Loucy (cell line): ENCODE data around the gene CPT1B.
A peak's percentile ranks its signal among the peaks of the same experiment; 100 is the strongest.

Experiments used
- H2AFZ ChIP-seq: fragments of 200-600 bp; sonication (generic); 2 replicates; pipeline ENCODE4 v1.6.0; 2016; ENCODE audit warnings: antibody characterized with exemption, mild to moderate bottlenecking, low read length, moderate library complexity
- H3F3A ChIP-seq: fragments of 200-600 bp; 2 replicates; pipeline ENCODE4 v1.6.0; 2016; ENCODE audit warnings: antibody characterized with exemption, low read depth, mild to moderate bottlenecking
- H3K27me3 ChIP-seq: fragments of 200-600 bp; sonication (generic); 2 replicates; pipeline ENCODE4 v1.6.1; 2014; ENCODE audit warnings: low read length, mild to moderate bottlenecking; ENCODE audit not compliant: insufficient read depth, poor library complexity, severe bottlenecking
- H3K36me3 ChIP-seq: fragments of 200-600 bp; sonication (generic); 2 replicates; pipeline ENCODE4 v1.6.1; 2016; ENCODE audit warnings: low read length; ENCODE audit not compliant: insufficient read depth
- H3K4me1 ChIP-seq: fragments of 200-600 bp; sonication (generic); 2 replicates; pipeline ENCODE4 v1.5.1; 2014; ENCODE audit warnings: low read length, mild to moderate bottlenecking; ENCODE audit not compliant: insufficient read depth, poor library complexity, severe bottlenecking
- H3K4me2 ChIP-seq: fragments of 200-600 bp; sonication (generic); 2 replicates; pipeline ENCODE4 v1.6.0; 2014; ENCODE audit warnings: antibody characterized with exemption, low read length, low read depth, mild to moderate bottlenecking; ENCODE audit not compliant: poor library complexity, severe bottlenecking
- H3K4me3 ChIP-seq: fragments of 200-600 bp; sonication (generic); 2 replicates; pipeline ENCODE4 v1.5.1; 2014; ENCODE audit warnings: low read length, mild to moderate bottlenecking, mixed read lengths; ENCODE audit not compliant: poor library complexity, severe bottlenecking
- H3K79me2 ChIP-seq: fragments of 200-600 bp; sonication (generic); 2 replicates; pipeline ENCODE4 v1.6.1; 2014; ENCODE audit warnings: low read length; ENCODE audit not compliant: insufficient read depth
- H3K9ac ChIP-seq: fragments of 200-600 bp; sonication (generic); 2 replicates; pipeline ENCODE4 v1.6.0; 2014; ENCODE audit warnings: mild to moderate bottlenecking, low read depth, low read length, moderate library complexity; ENCODE audit not compliant: poor library complexity, severe bottlenecking
- H3K9me2 ChIP-seq: fragments of 200-600 bp; sonication (generic); replicated peaks from 2 replicates; pipeline ENCODE4 v1.6.1; 2016; ENCODE audit warnings: low read depth, low read length, mixed read lengths
- H3K9me3 ChIP-seq: fragments of 200-600 bp; sonication (generic); 2 replicates; pipeline ENCODE4 v1.6.1; 2014; ENCODE audit warnings: mild to moderate bottlenecking, antibody characterized with exemption, low read length, low read depth; ENCODE audit not compliant: insufficient read depth
- H4K20me1 ChIP-seq: fragments of 200-600 bp; sonication (generic); 2 replicates; pipeline ENCODE4 v1.6.0; 2014; ENCODE audit warnings: antibody characterized with exemption, low read length, mild to moderate bottlenecking; ENCODE audit not compliant: insufficient read depth, poor library complexity, severe bottlenecking
- EZH2phosphoT487 ChIP-seq: fragments of 200-600 bp; IDR thresholded peaks from 2 replicates; pipeline ENCODE4 v1.6.1; 2018; ENCODE audit warnings: antibody characterized with exemption, mild to moderate bottlenecking, moderate library complexity, borderline replicate concordance
- TF ChIP-seq, protein P1 (sequence below): fragments of 200-600 bp; sonication (generic); conservative IDR thresholded peaks from 2 replicates; pipeline ENCODE4 v1.5.1; 2014; ENCODE audit warnings: mild to moderate bottlenecking, antibody characterized with exemption, low read length

CPT1B gene

DNA sequence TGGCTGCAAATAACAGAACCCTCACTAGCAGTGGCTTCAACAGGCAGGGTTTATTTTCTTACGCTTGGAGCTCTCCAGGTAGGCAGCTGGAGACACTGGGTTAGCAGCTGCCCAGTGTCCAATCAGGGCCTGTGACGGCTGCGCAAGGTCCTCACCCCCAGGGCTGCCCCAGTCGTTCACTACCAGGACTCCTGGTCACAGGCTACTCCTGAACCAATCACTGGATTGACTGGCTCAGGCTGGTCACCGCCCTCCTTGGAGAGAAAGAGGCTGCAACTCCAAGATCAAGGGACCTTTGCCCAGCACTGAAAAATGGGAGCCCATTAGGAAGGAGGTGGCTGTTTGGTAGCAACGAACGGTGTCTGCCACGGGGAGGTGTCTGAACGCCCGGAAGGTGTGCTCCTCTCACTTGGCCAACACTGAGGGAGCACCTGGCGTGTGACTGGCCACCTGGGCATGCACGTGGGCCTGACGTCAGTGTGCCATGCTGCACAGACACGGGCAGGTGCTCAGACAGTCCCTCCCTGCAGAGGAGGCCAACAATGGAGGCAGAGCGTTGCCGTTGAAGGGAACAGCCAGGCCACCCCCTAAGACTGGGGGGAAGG, 44.6 kb upstream of the CPT1B start:
- Histone ChIP-seq H4K20me1 (no peaks in the 10 kb centered on the region), H3K9me2 (no peaks in the 10 kb centered on the region), H3K9ac (peak overlapping the region; percentile 78), H3K4me2 (peak overlapping the region; percentile 96), H3K79me2 (no peaks in the 10 kb centered on the region), H3K27me3 (no peaks in the 10 kb centered on the region), H3K4me1 (peaks cover 30% of the 10 kb centered on the region), H3K36me3 (no peaks in the 10 kb centered on the region), H3K4me3 (peak overlapping the region; percentile 78), H3F3A (0 out of 2 replicates have a peak, but pooled peaks cover 4% of the 10 kb centered on the region), H2AFZ (no peak overlapping the region), H3K9me3 (no peaks in the 10 kb centered on the region)
- TF ChIP-seq, protein P1, sequence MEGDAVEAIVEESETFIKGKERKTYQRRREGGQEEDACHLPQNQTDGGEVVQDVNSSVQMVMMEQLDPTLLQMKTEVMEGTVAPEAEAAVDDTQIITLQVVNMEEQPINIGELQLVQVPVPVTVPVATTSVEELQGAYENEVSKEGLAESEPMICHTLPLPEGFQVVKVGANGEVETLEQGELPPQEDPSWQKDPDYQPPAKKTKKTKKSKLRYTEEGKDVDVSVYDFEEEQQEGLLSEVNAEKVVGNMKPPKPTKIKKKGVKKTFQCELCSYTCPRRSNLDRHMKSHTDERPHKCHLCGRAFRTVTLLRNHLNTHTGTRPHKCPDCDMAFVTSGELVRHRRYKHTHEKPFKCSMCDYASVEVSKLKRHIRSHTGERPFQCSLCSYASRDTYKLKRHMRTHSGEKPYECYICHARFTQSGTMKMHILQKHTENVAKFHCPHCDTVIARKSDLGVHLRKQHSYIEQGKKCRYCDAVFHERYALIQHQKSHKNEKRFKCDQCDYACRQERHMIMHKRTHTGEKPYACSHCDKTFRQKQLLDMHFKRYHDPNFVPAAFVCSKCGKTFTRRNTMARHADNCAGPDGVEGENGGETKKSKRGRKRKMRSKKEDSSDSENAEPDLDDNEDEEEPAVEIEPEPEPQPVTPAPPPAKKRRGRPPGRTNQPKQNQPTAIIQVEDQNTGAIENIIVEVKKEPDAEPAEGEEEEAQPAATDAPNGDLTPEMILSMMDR = no peak
- TF ChIP-seq EZH2phosphoT487 = no peak

GRCh38 chr22:50621948-50622722, 43.9 kb upstream of the CPT1B start:
- Histone ChIP-seq H3K9me3 (no peaks in the 10 kb centered on the region), H4K20me1 (no peaks in the 10 kb centered on the region), H3K36me3 (no peaks in the 10 kb centered on the region), H2AFZ (peak overlapping the region; percentile 94), H3K27me3 (no peaks in the 10 kb centered on the region), H3K4me3 (peak overlapping the region; percentile 78), H3K79me2 (no peaks in the 10 kb centered on the region), H3K9ac (peak overlapping the region; percentile 78), H3K9me2 (no peaks in the 10 kb centered on the region), H3K4me1 (peaks cover 30% of the 10 kb centered on the region), H3K4me2 (peak overlapping the region; percentile 96), H3F3A (0 out of 2 replicates have a peak, but pooled peaks cover 4% of the 10 kb centered on the region)
- no peak for TF ChIP-seq EZH2phosphoT487
- TF ChIP-seq, protein P1 = peak; percentile 69

GRCh38 chr22:50621356-50621880, 43.2 kb upstream of the CPT1B start:
- Histone ChIP-seq H3K4me2 (peak overlapping the region; percentile 96), H2AFZ (peak overlapping the region; percentile 94), H3F3A (0 out of 2 replicates have a peak, but pooled peaks cover 4% of the 10 kb centered on the region), H3K9ac (peak overlapping the region; percentile 78), H3K79me2 (no peaks in the 10 kb centered on the region), H3K4me3 (peak overlapping the region; percentile 78), H3K9me2 (no peaks in the 10 kb centered on the region), H3K9me3 (no peaks in the 10 kb centered on the region), H3K27me3 (no peaks in the 10 kb centered on the region), H4K20me1 (no peaks in the 10 kb centered on the region), H3K4me1 (peaks cover 30% of the 10 kb centered on the region), H3K36me3 (no peaks in the 10 kb centered on the region)
- no peak for TF ChIP-seq EZH2phosphoT487
- TF ChIP-seq, protein P1 = no peak
